WTC11 (cell line): ENCODE data around the gene SSRP1.

ENCODE experiments used
- ATF6 ChIP-seq: sonication (generic); formaldehyde crosslinking; IDR thresholded peaks from 2 replicates; pipeline ENCODE4 v1.8.1; 2023; ENCODE audit warnings: mild to moderate bottlenecking, missing genetic modification reagents
- E2F5 ChIP-seq: sonication (generic); formaldehyde crosslinking; IDR thresholded peaks from 2 replicates; pipeline ENCODE4 v1.8.1; 2022; ENCODE audit warnings: mild to moderate bottlenecking, moderate library complexity, missing genetic modification reagents
- GABPB1 ChIP-seq: sonication (generic); formaldehyde crosslinking; IDR thresholded peaks from 2 replicates; pipeline ENCODE4 v1.8.1; 2023; ENCODE audit warnings: mild to moderate bottlenecking, missing genetic modification reagents
- GRHL2 ChIP-seq: fragments of 250-450 bp; sonication (Bioruptor Pico); IDR thresholded peaks from 2 replicates; pipeline ENCODE4 v1.8.0; 2022; ENCODE audit warnings: mild to moderate bottlenecking, moderate library complexity; ENCODE audit not compliant: insufficient replicate concordance, severe bottlenecking
- KAT7 ChIP-seq: sonication (generic); formaldehyde crosslinking; IDR thresholded peaks from 2 replicates; pipeline ENCODE4 v1.8.1; 2023; ENCODE audit warnings: missing genetic modification reagents, mild to moderate bottlenecking, borderline replicate concordance
- NFYB ChIP-seq: sonication (generic); formaldehyde crosslinking; conservative IDR thresholded peaks from 2 replicates; pipeline ENCODE4 v1.8.0; 2022; ENCODE audit warnings: low read depth, missing genetic modification reagents
- ZNF138 ChIP-seq: sonication (generic); formaldehyde crosslinking; conservative IDR thresholded peaks from 2 replicates; pipeline ENCODE4 v1.8.1; 2022; ENCODE audit warnings: mild to moderate bottlenecking, moderate library complexity, missing genetic modification reagents
- TF ChIP-seq, protein P1 (sequence below): fragments of 250-450 bp; sonication (Bioruptor Pico); IDR thresholded peaks from 2 replicates; pipeline ENCODE4 v1.9.0; 2021; ENCODE audit warnings: mild to moderate bottlenecking
- TF ChIP-seq, protein P2 (sequence below): fragments of 200-600 bp; IDR thresholded peaks from 2 replicates; pipeline ENCODE4 v1.8.0; 2022; ENCODE audit warnings: antibody characterized with exemption
- TF ChIP-seq, protein P3 (sequence below): sonication (generic); formaldehyde crosslinking; IDR thresholded peaks from 2 replicates; pipeline ENCODE4 v1.8.1; 2022; ENCODE audit warnings: low read depth, mild to moderate bottlenecking, moderate library complexity, missing genetic modification reagents, borderline replicate concordance

DNA sequence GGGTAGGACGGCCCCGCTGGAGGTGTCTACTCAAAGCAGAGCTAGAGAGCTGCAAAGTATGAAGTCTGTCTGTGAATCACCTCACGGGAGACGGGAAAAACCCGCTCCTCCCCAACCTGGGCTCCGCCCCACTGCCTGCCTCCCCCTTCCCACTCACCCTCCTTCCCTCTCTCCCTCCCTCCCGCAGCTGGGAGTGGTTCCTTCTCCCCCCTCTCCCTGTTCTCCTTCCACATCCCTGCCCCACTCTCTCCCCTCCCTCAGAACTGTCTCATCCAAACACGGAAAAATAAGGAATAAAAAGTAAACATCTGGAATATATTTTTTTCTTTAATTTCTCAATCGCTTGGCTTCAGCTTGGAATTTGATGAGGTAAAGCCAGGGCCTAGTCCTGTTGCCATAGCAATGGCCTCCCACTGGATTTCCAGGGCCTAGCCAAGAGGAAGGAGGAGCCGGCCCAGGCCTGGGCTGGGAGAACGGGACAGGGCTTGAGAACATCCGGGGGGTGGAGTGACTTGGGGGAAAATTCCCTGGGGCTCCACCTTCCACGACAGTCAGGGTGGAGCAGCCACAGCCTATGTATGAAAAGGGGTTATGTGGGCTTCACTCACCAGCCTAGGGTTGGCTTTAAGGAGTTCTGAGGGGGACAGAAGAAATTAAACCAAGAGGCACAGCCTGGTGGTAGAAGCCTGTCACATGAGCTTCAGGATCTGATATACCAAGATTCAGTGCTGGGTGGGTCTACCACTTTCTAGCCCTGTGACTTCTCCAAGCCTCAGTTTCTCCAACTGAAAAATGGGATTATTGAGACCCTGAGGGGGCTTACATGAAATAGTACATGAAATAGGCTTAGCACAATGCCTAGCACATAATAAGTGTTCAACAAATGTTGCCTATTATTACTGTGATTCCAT lies 13.2 kb downstream of the SSRP1 start:
- TF ChIP-seq NFYB (CRISPR knock-in tag), result no peak
- TF ChIP-seq ATF6, result no peak
- TF ChIP-seq, protein P1, sequence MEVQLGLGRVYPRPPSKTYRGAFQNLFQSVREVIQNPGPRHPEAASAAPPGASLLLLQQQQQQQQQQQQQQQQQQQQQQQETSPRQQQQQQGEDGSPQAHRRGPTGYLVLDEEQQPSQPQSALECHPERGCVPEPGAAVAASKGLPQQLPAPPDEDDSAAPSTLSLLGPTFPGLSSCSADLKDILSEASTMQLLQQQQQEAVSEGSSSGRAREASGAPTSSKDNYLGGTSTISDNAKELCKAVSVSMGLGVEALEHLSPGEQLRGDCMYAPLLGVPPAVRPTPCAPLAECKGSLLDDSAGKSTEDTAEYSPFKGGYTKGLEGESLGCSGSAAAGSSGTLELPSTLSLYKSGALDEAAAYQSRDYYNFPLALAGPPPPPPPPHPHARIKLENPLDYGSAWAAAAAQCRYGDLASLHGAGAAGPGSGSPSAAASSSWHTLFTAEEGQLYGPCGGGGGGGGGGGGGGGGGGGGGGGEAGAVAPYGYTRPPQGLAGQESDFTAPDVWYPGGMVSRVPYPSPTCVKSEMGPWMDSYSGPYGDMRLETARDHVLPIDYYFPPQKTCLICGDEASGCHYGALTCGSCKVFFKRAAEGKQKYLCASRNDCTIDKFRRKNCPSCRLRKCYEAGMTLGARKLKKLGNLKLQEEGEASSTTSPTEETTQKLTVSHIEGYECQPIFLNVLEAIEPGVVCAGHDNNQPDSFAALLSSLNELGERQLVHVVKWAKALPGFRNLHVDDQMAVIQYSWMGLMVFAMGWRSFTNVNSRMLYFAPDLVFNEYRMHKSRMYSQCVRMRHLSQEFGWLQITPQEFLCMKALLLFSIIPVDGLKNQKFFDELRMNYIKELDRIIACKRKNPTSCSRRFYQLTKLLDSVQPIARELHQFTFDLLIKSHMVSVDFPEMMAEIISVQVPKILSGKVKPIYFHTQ (CRISPR knock-in tag), result no peak
- TF ChIP-seq, protein P2, sequence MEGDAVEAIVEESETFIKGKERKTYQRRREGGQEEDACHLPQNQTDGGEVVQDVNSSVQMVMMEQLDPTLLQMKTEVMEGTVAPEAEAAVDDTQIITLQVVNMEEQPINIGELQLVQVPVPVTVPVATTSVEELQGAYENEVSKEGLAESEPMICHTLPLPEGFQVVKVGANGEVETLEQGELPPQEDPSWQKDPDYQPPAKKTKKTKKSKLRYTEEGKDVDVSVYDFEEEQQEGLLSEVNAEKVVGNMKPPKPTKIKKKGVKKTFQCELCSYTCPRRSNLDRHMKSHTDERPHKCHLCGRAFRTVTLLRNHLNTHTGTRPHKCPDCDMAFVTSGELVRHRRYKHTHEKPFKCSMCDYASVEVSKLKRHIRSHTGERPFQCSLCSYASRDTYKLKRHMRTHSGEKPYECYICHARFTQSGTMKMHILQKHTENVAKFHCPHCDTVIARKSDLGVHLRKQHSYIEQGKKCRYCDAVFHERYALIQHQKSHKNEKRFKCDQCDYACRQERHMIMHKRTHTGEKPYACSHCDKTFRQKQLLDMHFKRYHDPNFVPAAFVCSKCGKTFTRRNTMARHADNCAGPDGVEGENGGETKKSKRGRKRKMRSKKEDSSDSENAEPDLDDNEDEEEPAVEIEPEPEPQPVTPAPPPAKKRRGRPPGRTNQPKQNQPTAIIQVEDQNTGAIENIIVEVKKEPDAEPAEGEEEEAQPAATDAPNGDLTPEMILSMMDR, result no peak
- TF ChIP-seq, protein P3, sequence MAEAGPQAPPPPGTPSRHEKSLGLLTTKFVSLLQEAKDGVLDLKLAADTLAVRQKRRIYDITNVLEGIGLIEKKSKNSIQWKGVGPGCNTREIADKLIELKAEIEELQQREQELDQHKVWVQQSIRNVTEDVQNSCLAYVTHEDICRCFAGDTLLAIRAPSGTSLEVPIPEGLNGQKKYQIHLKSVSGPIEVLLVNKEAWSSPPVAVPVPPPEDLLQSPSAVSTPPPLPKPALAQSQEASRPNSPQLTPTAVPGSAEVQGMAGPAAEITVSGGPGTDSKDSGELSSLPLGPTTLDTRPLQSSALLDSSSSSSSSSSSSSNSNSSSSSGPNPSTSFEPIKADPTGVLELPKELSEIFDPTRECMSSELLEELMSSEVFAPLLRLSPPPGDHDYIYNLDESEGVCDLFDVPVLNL (CRISPR knock-in tag), result no peak
- TF ChIP-seq ZNF138, result no peak
- no peak for TF ChIP-seq GRHL2 (CRISPR knock-in tag)
- no peak for TF ChIP-seq GABPB1 (CRISPR knock-in tag)
- TF ChIP-seq KAT7, result no peak
- TF ChIP-seq E2F5 (CRISPR knock-in tag), result no peak
